Heart left ventricle (tissue), 16 donors: ENCODE measurements around the gene LIPF. TPM values are rescaled to one million over a fixed set of nuclear protein-coding genes. Genes with fewer than 3 reads are reported as not detected.

ENCODE experiments used
- ATAC-seq, 4 donors: fragments of 200-7000 bp; cut with Tn5 transposase; one replicate each; pipeline ENCODE4 v1.9.1; 2020 to 2022; ENCODE audit warnings: moderate library complexity in 4 of 4, mild to moderate bottlenecking in 3 of 4, moderate number of reproducible peaks in 1 of 4
- DNase-seq, 5 donors: peaks; one replicate each; pipeline ENCODE4 v3.0.0-alpha.2; 2020
- H3K27ac ChIP-seq, 12 donors: fragments of 200-600 bp; sonication (generic) in 4 of 12; one replicate each; pipeline versions ENCODE4 v1.5.0 to v1.8.0; 2016 to 2022; ENCODE audit warnings: mild to moderate bottlenecking in 2 of 12
- H3K27me3 ChIP-seq, 9 donors: fragments of 200-600 bp; sonication (generic) in 2 of 9; one replicate each; pipeline versions ENCODE4 v1.5.1 to v1.8.0; 2016 to 2022; ENCODE audit warnings: mild to moderate bottlenecking in 3 of 9
- H3K36me3 ChIP-seq, 9 donors: fragments of 200-600 bp; sonication (generic) in 2 of 9; one replicate each; pipeline versions ENCODE4 v1.5.0 to v1.8.0; 2018 to 2022; ENCODE audit warnings: mild to moderate bottlenecking in 2 of 9
- H3K4me1 ChIP-seq, 12 donors: fragments of 200-600 bp; sonication (generic) in 4 of 12; one replicate each; pipeline versions ENCODE4 v1.5.0 to v1.8.0; 2016 to 2022; ENCODE audit warnings: mild to moderate bottlenecking in 3 of 12
- H3K4me3 ChIP-seq, 12 donors: fragments of 200-600 bp; sonication (generic) in 4 of 12; one replicate each; pipeline versions ENCODE4 v1.5.0 to v1.8.0; 2017 to 2022; ENCODE audit warnings: mild to moderate bottlenecking in 9 of 12, moderate library complexity in 4 of 12
- H3K9me3 ChIP-seq, 12 donors: fragments of 200-600 bp; sonication (generic) in 4 of 12; one replicate each; pipeline versions ENCODE4 v1.5.0 to v1.8.0; 2016 to 2022; ENCODE audit warnings: mild to moderate bottlenecking in 1 of 12
- CTCF ChIP-seq, 12 donors: fragments of 200-600 bp; sonication (generic) in 4 of 12; IDR thresholded peaks; one replicate each; pipeline versions ENCODE4 v1.5.0 to v1.8.0; 2018 to 2022; ENCODE audit warnings: antibody characterized with exemption in 12 of 12, mild to moderate bottlenecking in 5 of 12
- POLR2A ChIP-seq, 2 donors: fragments of 450-650 bp; IDR thresholded peaks; one replicate each; pipeline ENCODE4 v1.6.1; 2017; ENCODE audit warnings: antibody characterized with exemption in 2 of 2, mild to moderate bottlenecking in 2 of 2, moderate library complexity in 2 of 2
- WGBS, 4 donors: extraction: QIAGEN DNeasy Blood & Tissue Kit in 2 of 4; methylation state at CpG; one replicate each; pipeline versions ENCODE4 v1.1.5 to v1.1.7; 2013 to 2018; 5-methylcytosine and 5-hydroxymethylcytosine counted together
- intact Hi-C, 10 donors: fragments of 100-400 bp; cut with DNase I; formaldehyde crosslinking; loops; one replicate each; pipeline versions ENCODE4 v1.11.1 to v1.14.2; 2022
- polyA plus RNA-seq, 2 donors: library from polyadenylated mRNA; stranded (reverse); fragments of 200-250 nt; gene quantifications; one replicate each; pipeline ENCODE4 v1.2.3, GENCODE V29; 2013
- total RNA-seq, 9 donors: library from RNA; depleted of rRNA in 2 of 9; stranded (reverse); fragments of >200 nt in 2 of 9; fragmentation: NEBNext Ultra II Directional in 3 of 9; extraction: Animal tissue kit (Norgen Biotek cat#: 25700) in 3 of 9; gene quantifications; one replicate each; pipeline versions ENCODE4 v1.1.0 to v1.2.4, GENCODE V29; 2016 to 2023
- donor health status: ischemic (EF 13 %, LVEDD 7.1; RV severe dilation, severe dysfunction).
- donor health status: healthy with polysubstance abuse.
- donor health status: DM: no; HTN: yes; CAD: no.
- donor health status: DM: no; HTN: no; CAD: no.
- donor health status: ischemic (EF 25% LVEDD 6.9; RV normal size, moderate dysfunction).
- donor health status: ischemic (EF 25% LVEDD 5.7; RV mildly dilated, moderate dysfunction).
- donor health status: healthy.
- donor health status: DM: yes; HTN: yes; CAD: no.
- donor health status: ischemic (EF 35%, LVEDD 5.7; RV mildly dilated, moderate dysfunction).
- donor health status: nonischemic (EF 11% LVEDD 7.7; RV severe dilation, severe dysfunction).
- donor health status: DM: yes; HTN: yes; CAD: no.
- donor health status: PGD.
- donor health status: ischemic (EF 29% LVEDD 5.4; RV normal size, mild dysfunction).
- donor health status: nonischemic (EF 23%, LVEDD 6.1; RV moderate dilation, normal function).

Gene LIPF
- total and polyA plus RNA-seq, 11 donors, result 1.0 TPM; not detected in 10

DNA sequence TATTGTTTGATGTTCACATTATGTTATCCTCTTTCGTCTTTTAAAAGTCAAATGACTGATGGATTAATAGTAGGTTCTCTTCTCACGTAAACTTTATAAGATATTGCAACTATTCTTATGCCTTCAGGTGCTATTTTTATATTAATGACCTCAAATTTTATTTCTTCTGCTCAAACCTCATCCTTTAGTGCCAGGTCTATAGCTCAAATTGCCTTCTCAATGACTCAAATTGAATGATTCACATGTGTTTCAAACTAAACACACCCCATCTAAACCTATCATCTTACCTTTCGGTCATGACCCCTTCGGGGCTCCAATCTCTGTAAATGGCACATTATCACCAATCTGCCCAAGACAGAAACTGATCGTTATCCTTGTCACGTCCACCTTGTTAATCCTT lies 22.0 kb upstream of the LIPF start:
- Histone ChIP-seq H3K4me3 (no peak overlapping the region), H3K27me3 (peaks cover 0 to 3% (median 0%) of the 10 kb centered on the region in 9 donors), H3K36me3 (no peaks in the 10 kb centered on the region), H3K27ac (no peak overlapping the region), H3K9me3 (peaks cover 0 to 14% (median 7%) of the 10 kb centered on the region in 12 donors), H3K4me1 (peaks cover 0 to 4% (median 0%) of the 10 kb centered on the region in 12 donors)
- no peak for ATAC-seq
- 83 to 91% (median 88%) methylated on average over 6 of the region's 6 CpGs for WGBS, 4 donors
- no peak for TF ChIP-seq POLR2A (IDR thresholded peaks at IDR 0.05)
- TF ChIP-seq CTCF (IDR thresholded peaks at IDR 0.05), result no peak
- intact Hi-C loops, result no loop called here
- no peak for DNase-seq

- ATAC-seq (no peak), DNase-seq (no peak)
- no peak overlapping the region for H3K4me3 ChIP-seq
- H3K27ac ChIP-seq, result no peak overlapping the region
- peaks cover 0 to 4% (median 0%) of the 10 kb centered on the region in 12 donors for H3K4me1 ChIP-seq
- intact Hi-C loops, result no loop called here
- H3K9me3 ChIP-seq, result peaks cover 0 to 10% (median 6%) of the 10 kb centered on the region in 12 donors
- TF ChIP-seq CTCF (IDR thresholded peaks at IDR 0.05) (no peak), POLR2A (IDR thresholded peaks at IDR 0.05) (no peak)
- no peaks in the 10 kb centered on the region for H3K27me3 ChIP-seq
- no peaks in the 10 kb centered on the region for H3K36me3 ChIP-seq
Observed at GRCh38 chr10:88642963-88643362, 21.3 kb upstream of the LIPF start.

- no peak overlapping the region for H3K4me3 ChIP-seq
- peaks cover 0 to 10% (median 0%) of the 10 kb centered on the region in 12 donors for H3K4me1 ChIP-seq
- DNase-seq, result no peak
- no peak overlapping the region for H3K27ac ChIP-seq
- intact Hi-C loops, result no loop called here
- H3K36me3 ChIP-seq, result no peaks in the 10 kb centered on the region
- no peak for TF ChIP-seq POLR2A (IDR thresholded peaks at IDR 0.05)
- no peak for TF ChIP-seq CTCF (IDR thresholded peaks at IDR 0.05)
- no peak for ATAC-seq
- H3K9me3 ChIP-seq, result no peaks in the 10 kb centered on the region
- WGBS, 4 donors, result 50 to 77% (median 62%) methylated on average over 2 of the region's 2 CpGs
- H3K27me3 ChIP-seq, result no peaks in the 10 kb centered on the region
Observed at GRCh38 chr10:88647061-88647615, 17.1 kb upstream of the LIPF start.

GRCh38 chr10:88651101-88651551 lies 13.1 kb upstream of the LIPF start:
- intact Hi-C loops, result no loop called here
- ATAC-seq (no peak), DNase-seq (no peak)
- no peak for TF ChIP-seq CTCF (IDR thresholded peaks at IDR 0.05)
- TF ChIP-seq POLR2A (IDR thresholded peaks at IDR 0.05), result no peak
- Histone ChIP-seq H3K9me3 (no peaks in the 10 kb centered on the region), H3K27ac (peak overlapping the region in 1 of 12 donors; percentile 56), H3K4me1 (peaks cover 0 to 5% (median 0%) of the 10 kb centered on the region in 12 donors), H3K27me3 (no peaks in the 10 kb centered on the region), H3K36me3 (no peaks in the 10 kb centered on the region), H3K4me3 (no peak overlapping the region)
